SU-DHL-6 (cell line): Measurements from ENCODE around the gene BCAR1.

ENCODE experiments used
- H2AFZ ChIP-seq: fragments of 200-600 bp; sonication (generic); 2 replicates; pipeline ENCODE4 v1.6.1; 2014; ENCODE audit warnings: low read depth, mild to moderate bottlenecking, moderate library complexity, mixed read lengths, antibody characterized with exemption, low read length; ENCODE audit not compliant: severe bottlenecking
- H3F3A ChIP-seq: fragments of 200-600 bp; shearing (Covaris generic); 2 replicates; pipeline ENCODE4 v1.6.0; 2016; ENCODE audit warnings: antibody characterized with exemption, mild to moderate bottlenecking; ENCODE audit not compliant: insufficient read depth
- H3K27ac ChIP-seq: fragments of 200-600 bp; sonication (generic); 2 replicates; pipeline ENCODE4 v1.5.1; 2016; ENCODE audit warnings: low read depth, mild to moderate bottlenecking, low read length, moderate library complexity, mixed read lengths
- H3K27me3 ChIP-seq: fragments of 200-600 bp; sonication (generic), shearing (Covaris generic); 2 replicates; pipeline ENCODE4 v1.6.0; 2014; ENCODE audit warnings: mild to moderate bottlenecking, low read length
- H3K36me3 ChIP-seq: fragments of 200-600 bp; sonication (generic); 2 replicates; pipeline ENCODE4 v1.6.1; 2014; ENCODE audit warnings: mild to moderate bottlenecking, low read length, mixed read lengths
- H3K4me2 ChIP-seq: fragments of 300-600, 200-600 bp; shearing (Covaris generic), sonication (generic); 2 replicates; pipeline ENCODE4 v1.6.0; 2014; ENCODE audit warnings: low read length, low read depth, mild to moderate bottlenecking; ENCODE audit not compliant: poor library complexity, severe bottlenecking
- H3K4me3 ChIP-seq: fragments of 200-600 bp; sonication (generic); 2 replicates; pipeline ENCODE4 v1.5.1; 2014; ENCODE audit warnings: antibody characterized with exemption, low read length, mild to moderate bottlenecking, mixed read lengths; ENCODE audit not compliant: insufficient read depth, poor library complexity, severe bottlenecking
- H3K79me2 ChIP-seq: fragments of 200-600 bp; sonication (generic); 2 replicates; pipeline ENCODE4 v1.6.1; 2014; ENCODE audit warnings: mild to moderate bottlenecking, low read length, moderate library complexity; ENCODE audit not compliant: insufficient read depth
- H3K9ac ChIP-seq: fragments of 200-600 bp; sonication (generic); 2 replicates; pipeline ENCODE4 v1.7.0; 2014; ENCODE audit warnings: mild to moderate bottlenecking, low read length
- H3K9me2 ChIP-seq: fragments of 200-600 bp; sonication (generic); replicated peaks from 2 replicates; pipeline ENCODE4 v1.6.1; 2014; ENCODE audit warnings: low read length; ENCODE audit not compliant: insufficient read depth
- H3K9me3 ChIP-seq: fragments of 200-600 bp; sonication (generic); 2 replicates; pipeline ENCODE4 v1.6.1; 2014; ENCODE audit warnings: low read length, mixed read lengths; ENCODE audit not compliant: insufficient read depth
- H4K20me1 ChIP-seq: fragments of 200-600 bp; sonication (generic); 2 replicates; pipeline ENCODE4 v1.6.1; 2014; ENCODE audit warnings: low read depth, mild to moderate bottlenecking, antibody characterized with exemption, low read length, moderate library complexity, mixed read lengths
- CTCF ChIP-seq: fragments of 200-600 bp; sonication (generic); IDR thresholded peaks from one replicate; pipeline ENCODE4 v1.5.1; 2017; ENCODE audit warnings: antibody characterized with exemption, mild to moderate bottlenecking, low read length, moderate library complexity; ENCODE audit not compliant: insufficient read depth, poor library complexity, severe bottlenecking
- EZH2phosphoT487 ChIP-seq: fragments of 200-600 bp; sonication (generic), shearing (Covaris generic); conservative IDR thresholded peaks from 2 replicates; pipeline ENCODE4 v1.6.1; 2018; ENCODE audit warnings: mild to moderate bottlenecking, antibody characterized with exemption, low read length, moderate library complexity, mixed read lengths

Gene BCAR1

GRCh38 chr16:75188832-75189477, 62.5 kb downstream of the BCAR1 start:
- Histone ChIP-seq H3K9me3 (no peaks in the 10 kb centered on the region), H3K9ac (no peak overlapping the region), H3K4me3 (no peak overlapping the region), H2AFZ (no peak overlapping the region), H4K20me1 (no peaks in the 10 kb centered on the region), H3F3A (no peaks in the 10 kb centered on the region), H3K27me3 (no peaks in the 10 kb centered on the region), H3K27ac (no peak overlapping the region), H3K4me2 (no peak overlapping the region), H3K9me2 (no peaks in the 10 kb centered on the region), H3K36me3 (no peaks in the 10 kb centered on the region), H3K79me2 (no peaks in the 10 kb centered on the region)
- TF ChIP-seq EZH2phosphoT487, result no peak
- TF ChIP-seq CTCF, result no peak

- H3K9ac ChIP-seq, result no peak overlapping the region
- 0 out of 2 replicates have a peak, but pooled peaks cover under 1% of the 10 kb centered on the region for H3K9me3 ChIP-seq
- no peak overlapping the region for H3K4me2 ChIP-seq
- H3K79me2 ChIP-seq, result no peaks in the 10 kb centered on the region
- no peak overlapping the region for H2AFZ ChIP-seq
- H3K4me3 ChIP-seq, result no peak overlapping the region
- no peaks in the 10 kb centered on the region for H3K36me3 ChIP-seq
- H4K20me1 ChIP-seq, result no peaks in the 10 kb centered on the region
- H3K27me3 ChIP-seq, result no peaks in the 10 kb centered on the region
- no peak overlapping the region for H3K27ac ChIP-seq
- TF ChIP-seq CTCF, result no peak
- TF ChIP-seq EZH2phosphoT487, result no peak
- no peaks in the 10 kb centered on the region for H3K9me2 ChIP-seq
- H3F3A ChIP-seq, result no peaks in the 10 kb centered on the region
These were observed 69.8 kb downstream of the BCAR1 start for GRCh38 chr16:75181630-75182029.

GRCh38 chr16:75179208-75179607, 72.2 kb downstream of the BCAR1 start:
- TF ChIP-seq CTCF, result no peak
- no peak for TF ChIP-seq EZH2phosphoT487
- Histone ChIP-seq H3K27me3 (no peaks in the 10 kb centered on the region), H3K9me3 (0 out of 2 replicates have a peak, but pooled peaks cover 3% of the 10 kb centered on the region), H3K4me3 (no peak overlapping the region), H3K9me2 (no peaks in the 10 kb centered on the region), H2AFZ (no peak overlapping the region), H3K27ac (no peak overlapping the region), H3K36me3 (no peaks in the 10 kb centered on the region), H3K79me2 (no peaks in the 10 kb centered on the region), H4K20me1 (no peaks in the 10 kb centered on the region), H3F3A (no peaks in the 10 kb centered on the region), H3K4me2 (no peak overlapping the region), H3K9ac (no peak overlapping the region)
